HG02610 (cell line): ENCODE measurements around the gene TCF12.

Source experiments
- ATAC-seq: cut with Tn5 transposase; IDR thresholded peaks from one replicate; pipeline ENCODE4 v1.9.1; 2021; ENCODE audit warnings: mild to moderate bottlenecking, moderate library complexity; ENCODE audit not compliant: unreplicated experiment

TCF12 gene

DNA sequence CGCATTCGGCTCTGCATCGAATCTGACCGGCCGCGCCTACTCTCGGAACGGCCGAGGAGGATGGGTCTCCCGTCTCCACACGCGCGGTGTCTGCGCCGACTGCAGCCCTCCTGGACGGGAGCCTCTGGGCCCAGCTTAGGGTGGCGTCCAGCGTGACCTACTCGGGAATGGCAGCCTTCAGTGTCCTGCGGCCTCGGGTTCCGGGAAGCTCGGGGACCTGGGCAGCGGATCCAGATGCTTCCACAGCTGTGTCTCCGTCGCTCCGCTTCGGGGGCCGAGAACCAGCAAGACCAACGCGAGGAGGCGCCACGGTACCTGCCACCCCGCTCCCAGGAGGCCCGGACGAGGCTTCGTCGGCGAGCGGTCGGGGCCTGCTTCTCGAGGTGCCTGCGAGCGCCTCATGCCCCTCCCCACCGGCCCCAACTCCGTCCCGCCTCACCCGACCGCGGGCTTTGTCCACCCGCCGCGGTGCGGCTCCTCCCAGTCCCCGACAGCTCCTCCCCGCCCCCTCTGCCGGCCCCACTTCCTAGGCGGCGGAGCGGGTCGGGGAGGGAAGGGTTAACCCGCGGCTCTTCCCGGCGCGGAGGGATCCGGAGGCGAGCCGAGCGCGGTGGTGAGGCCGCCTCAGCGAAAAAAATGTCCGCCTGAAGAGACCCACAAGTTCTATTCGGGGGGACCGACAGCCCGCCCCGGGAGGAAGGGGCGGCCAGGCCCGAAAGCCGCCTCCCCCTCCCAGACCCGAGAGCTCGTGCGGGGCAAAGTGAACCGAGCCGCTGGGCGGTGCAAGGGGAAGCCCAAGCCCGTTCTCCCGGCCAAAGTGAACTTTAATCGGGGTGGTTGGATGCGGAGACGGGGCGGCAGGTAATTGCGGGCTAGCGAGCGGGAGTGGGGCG lies at the start of gene TCF12:
Gene TCF12 (plus strand): TSS at position 599 of the 893 bp plus-strand sequence. CDS start 1,270 bp downstream, outside the sequence.
- peak; percentile 79 for ATAC-seq

GRCh38 chr15:56869573-56869972 lies 48.9 kb upstream of the TCF12 start:
- ATAC-seq, result no peak

DNA sequence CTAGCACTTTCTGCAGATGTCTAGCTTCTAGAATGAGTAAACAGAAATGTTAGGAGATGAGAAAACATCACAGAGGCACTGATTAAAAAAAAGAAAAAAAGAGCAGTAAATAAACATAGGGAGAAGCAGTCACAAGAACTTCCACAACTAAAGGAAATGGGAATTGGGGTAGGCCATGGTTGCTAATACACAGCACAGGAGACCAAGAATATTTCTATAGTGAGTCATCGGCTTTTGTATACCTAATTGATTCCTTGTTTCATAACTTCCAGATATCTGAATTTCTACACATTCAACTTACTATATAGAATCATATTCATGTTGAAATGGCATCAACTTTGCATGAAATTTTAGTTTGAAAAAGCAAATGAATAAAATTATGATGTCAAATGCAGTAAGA lies 47.3 kb upstream of the TCF12 start:
- no peak for ATAC-seq

DNA sequence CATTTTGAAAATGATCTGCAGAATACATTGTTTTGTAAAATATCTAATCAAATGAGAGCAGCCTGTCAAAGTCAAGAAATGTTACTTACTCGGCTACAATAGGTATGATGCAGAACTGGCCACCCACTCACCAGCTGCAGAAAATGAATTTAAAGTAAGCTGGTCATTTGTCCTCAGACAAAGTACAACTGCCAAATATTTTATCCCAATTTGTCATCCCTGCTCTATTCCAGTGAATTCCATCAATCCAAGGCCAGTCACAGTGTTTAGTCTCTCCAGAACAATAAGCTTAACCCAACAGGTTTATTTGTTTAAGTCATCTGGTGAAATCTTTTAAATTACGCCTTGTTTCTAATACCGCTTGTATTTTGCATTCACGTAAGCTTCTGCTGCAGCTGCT lies 46.6 kb upstream of the TCF12 start:
- no peak for ATAC-seq

- ATAC-seq, result no peak
These were observed 41.0 kb upstream of the TCF12 start for GRCh38 chr15:56877255-56877970.

- no peak for ATAC-seq
These were observed 38.9 kb upstream of the TCF12 start for GRCh38 chr15:56879502-56879901.

DNA sequence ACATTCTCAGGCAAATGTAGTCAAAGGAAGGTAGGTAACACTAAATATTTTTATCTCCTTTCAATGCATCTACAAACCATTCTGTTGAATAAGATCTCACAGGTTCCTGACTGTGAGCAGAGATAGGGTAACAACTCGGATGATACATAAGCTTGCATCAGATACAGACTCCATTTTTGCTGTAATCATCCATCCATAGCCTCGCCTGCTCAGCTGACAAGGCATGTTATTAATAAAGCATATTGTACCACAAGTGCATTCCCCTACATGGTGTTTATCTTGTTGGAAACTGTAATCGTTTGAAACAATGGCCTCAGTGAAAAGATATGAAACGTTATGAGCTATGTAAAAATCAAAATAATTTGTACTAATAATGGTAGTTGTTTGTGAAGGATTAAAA lies 35.4 kb upstream of the TCF12 start:
- ATAC-seq, result no peak

GRCh38 chr15:56886363-56886931 lies 32.0 kb upstream of the TCF12 start:
- no peak for ATAC-seq

- ATAC-seq, result peak; percentile 92
These were observed 31.3 kb upstream of the TCF12 start for GRCh38 chr15:56886932-56887781.

GRCh38 chr15:56887782-56888438 lies 30.5 kb upstream of the TCF12 start:
- ATAC-seq, result no peak

DNA sequence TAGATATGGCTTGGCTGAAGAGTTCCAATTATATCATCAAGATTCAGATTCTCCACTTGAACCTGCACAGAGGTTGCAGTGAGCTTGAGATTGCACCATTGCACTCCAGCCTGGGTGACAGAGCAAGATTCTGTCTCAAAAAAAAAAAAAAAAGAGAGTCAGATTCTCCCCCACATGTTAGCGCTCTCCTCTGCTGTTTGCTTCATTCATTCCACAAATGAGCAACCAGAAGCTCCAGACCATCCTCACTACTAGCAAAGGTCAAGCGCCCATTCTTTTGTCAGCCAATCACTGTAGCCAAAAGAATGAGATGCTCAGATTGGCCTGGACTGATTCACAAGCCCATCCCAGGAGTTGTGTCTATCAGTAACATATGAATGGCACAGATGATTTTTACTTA lies 28.4 kb upstream of the TCF12 start:
- no peak for ATAC-seq

- no peak for ATAC-seq
These were observed 26.5 kb upstream of the TCF12 start for GRCh38 chr15:56891852-56892440.

DNA sequence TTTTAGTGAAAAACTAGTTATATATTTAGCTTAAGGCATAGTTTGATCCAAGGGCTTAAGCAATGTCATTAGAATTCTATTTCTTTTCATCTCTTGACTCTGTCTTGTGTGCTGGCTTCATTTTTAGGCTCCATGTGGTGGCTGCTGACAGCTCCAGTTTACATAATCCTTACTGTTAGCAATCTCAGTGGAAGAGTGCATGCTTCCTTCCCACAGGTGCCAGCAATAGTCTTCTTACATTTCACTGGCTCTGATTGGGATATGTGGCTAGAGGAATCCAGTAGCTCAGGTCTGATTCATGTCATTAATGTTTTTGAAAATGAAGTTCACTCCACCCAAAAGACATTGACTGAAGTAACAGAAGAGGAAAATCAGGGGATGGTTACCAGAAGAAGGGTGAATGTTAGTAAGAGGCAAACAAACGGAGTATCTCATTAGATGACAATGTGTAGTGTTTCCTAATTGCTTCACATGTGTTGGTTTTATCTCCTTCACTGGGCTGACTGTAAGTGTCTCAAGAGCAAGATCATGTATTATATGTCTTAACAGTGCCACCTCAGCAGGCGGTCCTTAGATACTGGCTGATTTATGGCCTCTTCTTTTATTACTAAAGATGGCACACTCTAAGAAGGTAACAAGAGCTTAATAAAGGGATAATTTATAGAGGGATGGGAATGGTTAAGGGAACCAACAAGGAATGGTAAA lies 25.6 kb upstream of the TCF12 start:
- no peak for ATAC-seq

GRCh38 chr15:56893364-56893678 lies 25.1 kb upstream of the TCF12 start:
- no peak for ATAC-seq

DNA sequence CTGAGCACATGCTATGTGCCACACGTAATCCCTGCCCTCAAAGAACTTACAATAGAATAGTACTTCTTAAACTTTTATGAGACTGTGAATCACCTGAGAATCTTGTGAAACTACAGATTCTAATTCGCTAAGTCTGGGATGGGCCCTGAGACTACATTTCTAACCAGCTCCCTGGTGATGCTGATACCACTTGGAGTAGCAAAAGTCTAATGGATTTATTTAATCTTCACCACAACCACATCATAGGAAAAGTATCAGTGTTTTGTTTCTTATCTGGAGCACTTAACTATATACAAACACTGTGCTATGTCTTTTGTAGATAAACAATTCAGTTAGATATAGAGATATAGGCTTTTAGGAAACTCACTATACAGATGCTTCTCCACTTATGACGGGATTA lies 23.8 kb upstream of the TCF12 start:
- ATAC-seq, result no peak

DNA sequence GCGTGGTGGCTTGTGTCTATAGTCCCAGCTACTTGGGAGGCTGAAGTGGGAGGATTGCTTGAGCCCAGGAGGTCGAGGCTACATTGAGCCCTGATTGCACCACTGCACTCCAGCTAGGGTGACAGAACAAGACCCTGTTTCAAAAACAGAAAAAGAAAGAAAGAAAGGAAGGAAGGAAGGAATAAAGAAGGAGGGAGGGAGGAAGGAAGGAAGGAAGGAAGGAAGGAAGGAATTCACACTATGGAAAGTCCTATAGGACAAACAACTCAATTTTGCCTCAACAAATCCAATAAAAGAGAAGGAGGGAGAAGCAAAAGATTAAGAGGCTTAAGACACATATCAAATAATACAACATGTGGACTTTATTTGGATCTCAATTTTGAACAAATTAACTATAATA lies 16.5 kb upstream of the TCF12 start:
- no peak for ATAC-seq

DNA sequence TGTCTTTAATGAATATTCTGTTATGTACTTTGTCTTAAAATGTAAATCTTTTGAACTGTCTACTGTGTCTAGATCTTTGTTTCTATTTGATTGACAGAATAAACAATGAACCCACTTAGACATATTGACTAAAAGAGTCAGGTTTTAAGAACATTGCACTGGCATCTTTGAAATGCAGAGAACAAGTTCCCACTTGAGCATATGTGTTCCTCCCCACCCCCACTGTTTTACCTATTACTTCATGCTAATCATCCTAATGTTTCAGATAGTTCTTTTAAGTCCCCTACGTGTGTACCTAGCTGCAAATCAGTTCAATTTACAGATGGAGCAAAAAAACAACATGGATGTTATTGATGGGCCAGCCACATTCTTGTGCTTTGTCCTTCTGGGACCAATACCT lies 11.7 kb upstream of the TCF12 start:
- no peak for ATAC-seq

GRCh38 chr15:56910801-56911200 lies 7.6 kb upstream of the TCF12 start:
- ATAC-seq, result no peak

DNA sequence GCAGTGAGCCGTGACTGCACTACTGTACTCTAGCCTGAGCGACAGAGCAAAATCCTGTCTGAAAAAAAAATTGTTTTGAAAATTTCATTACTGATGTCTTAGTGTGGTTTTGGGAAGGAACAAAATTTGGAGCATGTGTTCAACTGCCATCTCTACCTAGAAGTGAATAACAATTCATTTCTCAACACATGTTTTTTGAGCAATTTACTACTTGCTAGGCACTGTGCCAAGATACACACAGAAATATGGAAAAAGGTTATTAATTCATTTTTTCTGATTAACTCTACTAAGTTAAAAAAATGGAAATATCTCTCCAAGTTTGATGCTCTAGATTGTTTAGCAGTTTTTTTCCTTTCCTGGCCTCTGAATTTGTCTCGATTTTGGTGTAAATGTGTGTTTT lies 5.2 kb upstream of the TCF12 start:
- ATAC-seq, result no peak

DNA sequence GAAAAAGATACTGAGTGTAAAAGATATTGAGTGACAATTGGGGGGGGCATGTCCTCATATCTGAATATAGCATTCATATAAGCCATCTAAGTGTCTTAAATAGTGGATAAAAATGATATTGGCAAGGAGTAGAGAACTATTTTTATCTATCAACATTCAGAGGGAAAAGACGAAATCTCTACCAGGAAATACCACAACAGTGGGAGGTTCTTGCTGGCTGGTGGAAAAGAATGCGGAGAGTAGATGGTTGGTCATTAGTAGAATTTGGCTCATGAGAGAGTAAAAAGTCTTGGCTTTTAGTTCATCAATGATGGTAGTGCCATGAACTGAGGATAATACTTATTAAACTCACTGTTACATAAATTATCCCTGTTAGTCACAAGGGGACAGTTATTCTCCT lies 4.8 kb upstream of the TCF12 start:
- ATAC-seq, result no peak
